Activated T-cell treated with anti-CD3 and anti-CD28 coated beads, Interleukin-2, amount 50 U/mL, for 1 hour (primary cell): Measurements from ENCODE around the gene GSC.
"Not testable (repeated sequence)": the region's sequence is repeated elsewhere in the genome, so short reads cannot be mapped to it uniquely, and the experiment has no call there.

Experiments
- DNase-seq: peaks from one replicate; pipeline ENCODE4 v3.0.0-alpha.2; 2020

GSC gene

DNA sequence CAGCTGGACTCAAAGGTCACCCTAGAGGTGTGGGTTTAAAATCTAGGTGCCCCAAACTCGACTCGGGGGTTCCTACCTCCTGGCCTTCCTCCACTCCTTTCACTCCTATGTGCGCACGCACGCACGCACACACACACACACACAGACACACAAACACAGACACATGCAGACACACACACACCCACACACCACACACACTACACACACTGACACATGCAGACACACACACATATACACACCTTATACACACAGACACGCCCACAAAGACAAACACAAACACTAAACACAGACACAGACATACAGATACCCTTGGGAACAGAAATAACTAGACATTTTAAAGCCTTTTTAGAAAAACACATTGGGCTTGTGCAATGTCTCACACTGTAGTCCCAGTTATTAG is 31.8 kb downstream of the GSC start:
- DNase-seq: no peak

DNA sequence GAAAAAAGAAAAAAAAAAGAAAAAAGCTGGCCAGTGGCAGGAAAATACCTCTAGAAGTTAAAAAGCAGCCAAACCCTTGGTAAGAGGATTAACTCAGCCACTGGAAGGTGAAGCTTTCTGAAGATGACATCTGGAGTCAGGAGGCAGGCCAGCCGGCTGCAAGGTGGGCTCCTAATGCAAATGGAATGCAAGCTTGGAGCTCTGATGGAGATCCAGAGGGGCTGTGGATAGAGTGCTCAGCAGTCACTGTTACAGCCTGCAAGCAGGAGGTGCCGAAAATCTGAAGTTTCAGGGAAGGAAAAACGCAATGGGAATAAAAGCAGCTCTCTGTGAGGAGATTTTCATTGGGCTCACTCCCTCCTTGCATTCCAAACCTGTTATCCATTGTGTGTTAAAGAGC is 41.0 kb downstream of the GSC start:
- no peak for DNase-seq

DNA sequence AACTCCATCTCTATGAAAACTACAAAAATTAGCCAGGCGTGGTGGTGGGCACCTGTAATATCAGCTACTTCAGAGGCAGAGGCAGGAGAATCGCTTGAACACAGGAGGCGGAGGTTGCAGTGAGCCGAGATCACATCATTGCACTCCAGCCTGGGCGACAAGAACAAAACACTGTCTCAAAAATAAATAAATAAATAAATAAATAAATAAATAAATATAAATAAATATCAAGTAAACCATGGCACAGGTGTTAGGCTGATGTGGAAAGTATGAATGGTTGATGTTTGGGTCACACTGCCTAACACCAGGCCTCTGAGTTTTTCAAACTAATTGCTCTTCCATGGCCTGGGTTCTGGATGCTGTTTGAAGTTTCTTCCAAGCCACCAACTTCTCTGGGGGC is 41.5 kb downstream of the GSC start:
- not testable (repeated sequence) for DNase-seq

DNA sequence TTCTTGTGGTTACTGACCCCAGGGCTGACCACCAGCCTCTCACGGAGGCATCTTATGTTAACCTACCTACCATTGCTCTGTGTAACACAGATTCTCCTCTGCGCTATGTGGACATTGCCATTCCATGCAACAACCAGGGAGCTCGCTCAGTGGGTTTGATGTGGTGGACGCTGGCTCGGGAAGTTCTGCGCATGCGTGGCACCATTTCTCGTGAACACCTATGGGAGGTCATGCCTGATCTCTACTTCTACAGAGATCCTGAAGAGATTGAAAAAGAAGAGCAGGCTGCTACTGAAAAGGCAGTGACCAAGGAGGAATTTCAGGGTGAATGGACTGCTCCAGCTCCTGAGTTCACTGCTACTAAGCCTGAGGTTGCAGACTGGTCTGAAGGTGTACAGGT is 43.3 kb downstream of the GSC start:
- DNase-seq: not testable (repeated sequence)

DNA sequence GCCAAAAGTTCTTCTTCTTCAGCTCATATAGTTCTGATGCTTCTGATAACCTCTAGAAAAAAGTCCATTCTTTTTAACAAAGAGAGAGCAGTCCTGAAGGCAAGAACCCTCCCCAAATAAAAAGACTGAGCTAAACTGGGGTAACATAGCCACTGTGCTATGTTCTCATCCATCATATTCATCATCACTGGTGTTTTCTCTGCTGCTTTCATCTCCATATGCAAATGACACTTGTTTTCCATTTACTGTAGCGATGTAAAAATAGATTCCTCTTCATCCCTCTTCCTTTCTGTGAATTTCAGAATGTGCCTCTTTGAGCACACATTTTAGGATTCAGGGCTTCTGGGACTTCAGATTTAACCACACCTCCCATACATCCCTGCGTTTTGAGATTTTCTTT is 44.9 kb downstream of the GSC start:
- no peak for DNase-seq

DNA sequence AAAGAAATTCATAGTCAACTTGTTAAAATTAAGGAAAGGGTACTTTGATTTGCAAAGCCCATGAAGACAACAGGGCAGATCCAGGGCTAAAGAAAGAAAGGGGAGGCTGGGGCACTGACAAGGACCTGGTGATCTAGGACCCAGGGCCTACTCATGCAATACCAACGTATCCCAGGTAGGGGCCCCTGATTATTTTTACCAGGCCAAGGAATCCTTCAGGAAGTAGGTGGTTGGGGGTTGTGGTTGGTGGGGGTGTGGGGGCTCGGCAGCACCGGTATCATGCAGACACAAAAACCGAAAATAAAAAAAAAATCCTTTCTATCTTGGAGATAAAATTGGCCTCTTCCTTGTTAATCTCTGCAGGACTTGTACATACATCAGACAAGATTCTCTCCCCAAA is 47.5 kb downstream of the GSC start:
- DNase-seq: no peak
